Neural crest cell (in vitro differentiated cells): ENCODE data around the gene FBXL7. TPM values are rescaled to one million over a fixed set of nuclear protein-coding genes. Genes with fewer than 3 reads are reported as not detected.

Experiments
- DNase-seq: peaks from one replicate; pipeline ENCODE4 v3.0.0; 2021; ENCODE audit warnings: low read depth, mixed read lengths, low spot score
- H3K27ac Mint-ChIP-seq: one replicate; pipeline ENCODE4 v1.8.0; 2021; ENCODE audit warnings: mild to moderate bottlenecking, mixed read lengths; ENCODE audit not compliant: unreplicated experiment
- H3K27me3 Mint-ChIP-seq: 2 replicates; pipeline ENCODE4 v1.8.0; 2021; ENCODE audit warnings: low read depth, mild to moderate bottlenecking, mixed read lengths
- H3K36me3 Mint-ChIP-seq: 2 replicates; pipeline ENCODE4 v1.8.0; 2021; ENCODE audit warnings: low read depth, mild to moderate bottlenecking, mixed read lengths
- H3K4me1 Mint-ChIP-seq: 2 replicates; pipeline ENCODE4 v1.8.0; 2021; ENCODE audit warnings: mixed read lengths
- H3K4me3 Mint-ChIP-seq: one replicate; pipeline ENCODE4 v1.8.0; 2021; ENCODE audit warnings: mild to moderate bottlenecking, mixed read lengths
- H3K9me3 Mint-ChIP-seq: 2 replicates; pipeline ENCODE4 v1.8.0; 2021; ENCODE audit warnings: mixed read lengths
- CTCF ChIP-seq: fragments of 200-600 bp; sonication (generic); conservative IDR thresholded peaks from 2 replicates; pipeline ENCODE4 v1.5.0; 2021; ENCODE audit warnings: antibody characterized with exemption, mild to moderate bottlenecking
- total RNA-seq: library from RNA; stranded (reverse); gene quantifications from 2 replicates; pipeline ENCODE4 v1.2.1, GENCODE V29; 2021

The FBXL7 gene
- total RNA-seq, 1 donor from 2014 or later, result 20.8 TPM

- Mint-ChIP-seq H3K27me3 (no peaks in the 10 kb centered on the region), H3K4me1 (peaks cover 27% of the 10 kb centered on the region), H3K27ac (no peak overlapping the region), H3K4me3 (no peak overlapping the region), H3K36me3 (peaks cover 2% of the 10 kb centered on the region), H3K9me3 (peaks cover 4% of the 10 kb centered on the region)
- DNase-seq, result no peak
- TF ChIP-seq CTCF, result no peak
Measured at GRCh38 chr5:15592728-15593127, 92.7 kb downstream of the FBXL7 start.

- Mint-ChIP-seq H3K27me3 (no peaks in the 10 kb centered on the region), H3K9me3 (no peaks in the 10 kb centered on the region), H3K36me3 (peaks cover 2% of the 10 kb centered on the region), H3K4me1 (peaks cover 25% of the 10 kb centered on the region), H3K4me3 (no peak overlapping the region), H3K27ac (no peak overlapping the region)
- DNase-seq, result no peak
- TF ChIP-seq CTCF, result no peak
Measured at GRCh38 chr5:15594977-15595568, 95.1 kb downstream of the FBXL7 start.

GRCh38 chr5:15595929-15596328 is 95.9 kb downstream of the FBXL7 start:
- H3K27me3 Mint-ChIP-seq, result no peaks in the 10 kb centered on the region
- no peaks in the 10 kb centered on the region for H3K9me3 Mint-ChIP-seq
- H3K4me3 Mint-ChIP-seq, result no peak overlapping the region
- H3K36me3 Mint-ChIP-seq, result no peaks in the 10 kb centered on the region
- no peak for DNase-seq
- H3K4me1 Mint-ChIP-seq, result peaks cover 29% of the 10 kb centered on the region
- H3K27ac Mint-ChIP-seq, result no peak overlapping the region
- TF ChIP-seq CTCF, result no peak

- no peak for DNase-seq
- no peak for TF ChIP-seq CTCF
- no peak overlapping the region for H3K27ac Mint-ChIP-seq
- H3K4me1 Mint-ChIP-seq, result peaks cover 38% of the 10 kb centered on the region
- H3K27me3 Mint-ChIP-seq, result no peaks in the 10 kb centered on the region
- no peaks in the 10 kb centered on the region for H3K9me3 Mint-ChIP-seq
- H3K4me3 Mint-ChIP-seq, result no peak overlapping the region
- no peaks in the 10 kb centered on the region for H3K36me3 Mint-ChIP-seq
Measured at GRCh38 chr5:15596936-15597335, 97.0 kb downstream of the FBXL7 start.

- Mint-ChIP-seq H3K27me3 (no peaks in the 10 kb centered on the region), H3K36me3 (no peaks in the 10 kb centered on the region), H3K4me1 (peaks cover 30% of the 10 kb centered on the region), H3K27ac (no peak overlapping the region), H3K9me3 (no peaks in the 10 kb centered on the region), H3K4me3 (no peak overlapping the region)
- no peak for TF ChIP-seq CTCF
- DNase-seq, result no peak
Measured at GRCh38 chr5:15597804-15598203, 97.8 kb downstream of the FBXL7 start.
